K562 (cell line): Measurements from ENCODE around the gene VPS13D. TPM values are rescaled to one million over a fixed set of nuclear protein-coding genes. Genes with fewer than 3 reads are reported as not detected.
A peak's percentile ranks its signal among the peaks of the same experiment; 100 is the strongest.

ENCODE experiments used
- ATAC-seq: fragments of 200-7000 bp; cut with Tn5 transposase; 3 replicates; pipeline ENCODE4 v1.9.1; 2020; ENCODE audit warnings: moderate library complexity
- BruUV-seq: library from RNA; stranded (reverse); fragments of 400-500 nt; replicated peaks from 2 replicates; lab custom pipeline; 2021; lab: Mats Ljungman, UMichigan
- CTCF ChIA-PET: fragments of 300-600 bp; formaldehyde crosslinking; extraction: SDS; loops from one replicate; lab custom pipeline; 2021; ENCODE audit warnings: low intra/inter-chr PET ratio; lab: Yijun Ruan, JAX
- POLR2A ChIA-PET: fragments of 300-600, 350-650 bp; sonication (Branson Sonifier 250); formaldehyde crosslinking; extraction: SDS; loops from one replicate; lab custom pipeline; 2021; ENCODE audit warnings: antibody characterized with exemption, inconsistent platforms; lab: Yijun Ruan, JAX
- DNase-seq, 4 experiments: peaks; one replicate each; pipeline versions ENCODE4 v3.0.0 to v3.0.0-alpha.2; 2011 to 2018; ENCODE audit warnings: low spot score in 3 of 4, mixed read lengths in 3 of 4; ENCODE audit errors: extremely low read depth in 1 of 4
- FAIRE-seq: peaks from 2 replicates; lab custom pipeline; 2011; peaks lifted over from hg19 to GRCh38; lab: Jason Lieb, UNC
- H2AFZ ChIP-seq: 2 replicates; pipeline ENCODE4 v1.6.0; 2011; ENCODE audit warnings: low read depth, low read length, control low read depth, inconsistent platforms
- H3K27ac ChIP-seq: fragments of 200-600 bp; 3 replicates; pipeline ENCODE4 v1.8.0; 2011; ENCODE audit warnings: low read depth, mild to moderate bottlenecking, control low read depth, inconsistent platforms, low read length, moderate library complexity, mixed read lengths; ENCODE audit errors: extremely low read depth
- H3K27me3 ChIP-seq, 2 experiments: fragments of 300-600 bp in 1 of 2; 2 replicates in 1 of 2; 3 replicates in 1 of 2; pipeline versions ENCODE4 v1.6.0 to v1.8.0; 2011; ENCODE audit warnings: inconsistent platforms in 2 of 2, low read length in 2 of 2, mild to moderate bottlenecking in 1 of 2, mixed read lengths in 1 of 2, moderate library complexity in 1 of 2; ENCODE audit not compliant: control insufficient read depth in 2 of 2, insufficient read depth in 2 of 2
- H3K36me3 ChIP-seq: fragments of 300-600 bp; 3 replicates; pipeline ENCODE4 v1.8.0; 2011; ENCODE audit warnings: mild to moderate bottlenecking, low read length, inconsistent platforms; ENCODE audit not compliant: control insufficient read depth, insufficient read depth
- H3K4me1 ChIP-seq, 2 experiments: fragments of 200-600 bp in 1 of 2; replicated peaks in 1 of 2; 2 replicates in 1 of 2; 3 replicates in 1 of 2; pipeline versions ENCODE4 v1.5.1 to v1.8.0; 2011; ENCODE audit warnings: inconsistent platforms in 2 of 2, low read length in 2 of 2, mild to moderate bottlenecking in 1 of 2, mixed read lengths in 1 of 2, moderate library complexity in 1 of 2; ENCODE audit not compliant: control insufficient read depth in 2 of 2, insufficient read depth in 2 of 2
- H3K4me2 ChIP-seq: 2 replicates; pipeline ENCODE4 v1.6.1; 2011; ENCODE audit warnings: low read length, control low read depth, inconsistent platforms, mixed read lengths; ENCODE audit not compliant: insufficient read depth
- H3K4me3 ChIP-seq: fragments of 200-600 bp; sonication (generic), shearing (Covaris generic); 2 replicates; pipeline ENCODE4 v1.5.1; 2016; ENCODE audit warnings: control low read depth, inconsistent platforms
- H3K79me2 ChIP-seq: fragments of 200-600 bp; 3 replicates; pipeline ENCODE4 v1.8.0; 2011; ENCODE audit warnings: low read length, inconsistent platforms; ENCODE audit not compliant: control insufficient read depth, insufficient read depth
- H3K9ac ChIP-seq, 2 experiments: 2 replicates each; pipeline versions ENCODE4 v1.6.0 to v1.6.1; 2011; ENCODE audit warnings: low read depth in 2 of 2, low read length in 2 of 2, control low read depth in 1 of 2, inconsistent platforms in 1 of 2, mild to moderate bottlenecking in 1 of 2, mixed read lengths in 1 of 2; ENCODE audit not compliant: insufficient read depth in 1 of 2
- H3K9me1 ChIP-seq: one replicate; pipeline ENCODE4 v1.6.0; 2011; ENCODE audit warnings: inconsistent platforms, mild to moderate bottlenecking, low read length, moderate library complexity; ENCODE audit not compliant: control insufficient read depth, insufficient read depth
- H3K9me3 ChIP-seq: replicated peaks from 2 replicates; pipeline ENCODE4 v1.5.1; 2011; ENCODE audit warnings: low read depth, low read length, inconsistent platforms; ENCODE audit not compliant: control insufficient read depth, insufficient read depth
- H4K20me1 ChIP-seq: replicated peaks from 2 replicates; pipeline ENCODE4 v1.6.1; 2011; ENCODE audit warnings: low read length, inconsistent platforms, mixed read lengths; ENCODE audit not compliant: control insufficient read depth, insufficient read depth
- CBFA2T3 ChIP-seq: fragments of 450-650 bp; IDR thresholded peaks from 2 replicates; pipeline ENCODE4 v1.6.1; 2017
- CBX3 ChIP-seq, 2 experiments: IDR thresholded peaks; 1 replicate in 1 of 2; 2 replicates in 1 of 2; pipeline ENCODE4 v1.6.1; 2012; ENCODE audit warnings: inconsistent platforms in 2 of 2, low read length in 2 of 2, borderline replicate concordance in 1 of 2, control low read depth in 1 of 2
- CBX5 ChIP-seq: IDR thresholded peaks from 2 replicates; pipeline ENCODE4 v1.6.1; 2014; ENCODE audit warnings: low read depth, borderline replicate concordance
- CTBP1 ChIP-seq: fragments of 450-650 bp; IDR thresholded peaks from 2 replicates; pipeline ENCODE4 v1.6.1; 2016; ENCODE audit warnings: borderline replicate concordance
- DPF2 ChIP-seq: fragments of 450-650 bp; IDR thresholded peaks from 2 replicates; pipeline ENCODE4 v1.6.1; 2016
- HLTF ChIP-seq: fragments of 450-650 bp; IDR thresholded peaks from 2 replicates; pipeline ENCODE4 v1.6.1; 2016
- ILF3 ChIP-seq: fragments of 450-650 bp; IDR thresholded peaks from 2 replicates; pipeline ENCODE4 v1.6.1; 2018; ENCODE audit warnings: antibody characterized with exemption, mild to moderate bottlenecking, moderate library complexity, borderline replicate concordance
- PTRF ChIP-seq: fragments of 450-650 bp; IDR thresholded peaks from 2 replicates; pipeline ENCODE4 v1.6.1; 2016; ENCODE audit warnings: mild to moderate bottlenecking, missing genetic modification characterization, missing compliant biosample characterization
- TRIM24 ChIP-seq, 2 experiments: fragments of 450-650 bp; IDR thresholded peaks; 2 replicates each; pipeline ENCODE4 v1.6.1; 2016
- TRIM28 ChIP-seq: fragments of 450-650 bp; IDR thresholded peaks from 2 replicates; pipeline ENCODE4 v1.6.1; 2017
- ZEB2 ChIP-seq: fragments of 450-650 bp; IDR thresholded peaks from 2 replicates; pipeline ENCODE4 v1.6.1; 2016
- ZNF197 ChIP-seq: fragments of 200-800 bp; sonication (Bioruptor generic); IDR thresholded peaks from 2 replicates; pipeline ENCODE4 v1.6.1; 2016; ENCODE audit warnings: low read depth, missing genetic modification characterization, missing compliant biosample characterization
- WGBS: fragments of 100-300 bp; shearing (Covaris generic); methylation state at CpG from one replicate; pipeline ENCODE4 v1.1.6; 2016; ENCODE audit warnings: low coverage, mixed read lengths; ENCODE audit not compliant: insufficient coverage; ENCODE audit errors: missing lambda C conversion rate; 5-methylcytosine and 5-hydroxymethylcytosine counted together
- in situ Hi-C: fragments of 300-500 bp; cut with MboI; formaldehyde crosslinking; loops from 4 replicates; pipeline ENCODE4 v1.15.0; 2018; ENCODE audit warnings: inconsistent platforms, mixed read lengths
- intact Hi-C: fragments of 100-400 bp; cut with micrococcal nuclease; formaldehyde crosslinking; loops from 2 replicates; pipeline ENCODE4 v1.14.2; 2022
- polyA plus RNA-seq, 8 experiments: library from polyadenylated mRNA; depleted of rRNA in 4 of 8; stranded (reverse) in 5 of 8; unstranded in 3 of 8; fragments of >200 nt; fragmentation: Nextera tagmentation in 2 of 8; fragmentation: Illumina TruSeq in 1 of 8; extraction: Ambion mirVana in 2 of 8; extraction: Trizol in 1 of 8; gene quantifications; 2 replicates each; pipeline versions ENCODE4 v1.2.1 to v1.2.3, GENCODE V29; 2011 to 2014; ENCODE audit warnings: inconsistent platforms in 1 of 8, missing spikeins in 1 of 8
- total RNA-seq, 7 experiments: library from RNA; depleted of rRNA in 6 of 7; stranded (reverse); fragments of >200 nt in 6 of 7; fragmentation: Illumina TruSeq in 2 of 7; extraction: Trizol in 2 of 7; gene quantifications; 2 replicates each; pipeline versions ENCODE4 v1.2.1 to v1.2.3, GENCODE V29; 2011 to 2021; ENCODE audit warnings: low replicate concordance in 1 of 7
- TF ChIP-seq, protein P1 (sequence below): fragments of 450-650 bp; IDR thresholded peaks from 2 replicates; pipeline ENCODE4 v1.6.1; 2018; ENCODE audit warnings: mild to moderate bottlenecking, low read depth; ENCODE audit not compliant: partially characterized antibody

The VPS13D gene
- total and polyA plus RNA-seq, 9 of the 15 experiments (the other 6 are each of a cell fraction or from before 2014, with no cell fraction given) = 6.1 to 51.5 (median 38.5) TPM

GRCh38 chr1:12215118-12215961, 14.5 kb upstream of the VPS13D start:
- CTCF ChIA-PET = no interaction called here
- no peaks in the 10 kb centered on the region for H3K36me3 ChIP-seq
- BruUV-seq = no TSS peak
- ATAC-seq (no peak), FAIRE-seq (no peak), DNase-seq (peak in 1 of 4 experiments; percentile 38)
- H3K79me2 ChIP-seq = no peaks in the 10 kb centered on the region
- H3K9ac ChIP-seq = no peak overlapping the region
- POLR2A ChIA-PET = interaction anchor here (0.9 kb wide), 1 partner anchor 11 kb away, joined by 3 read pairs; no protein-coding TSS in a partner anchor
- intact Hi-C loops = loop anchor here (10.0 kb wide), 1 partner anchor 231 kb away; the partner anchor contains the start of gene MFN2
- H3K4me1 ChIP-seq = peaks cover 20 to 23% of the 10 kb centered on the region in 2 experiments; a peak in 4 of 5 replicates
- H3K4me3 ChIP-seq = no peak overlapping the region
- H4K20me1 ChIP-seq = no peaks in the 10 kb centered on the region
- WGBS = 68% methylated on average over 12 of the region's 12 CpGs
- H3K9me1 ChIP-seq = no peaks in the 10 kb centered on the region
- in situ Hi-C loops = no loop called here
- TF ChIP-seq CBFA2T3 (peak; percentile 24; the same call in 1 of the 2 replicates), ILF3 (no peak), CBX5 (peak; percentile 93; the same call in 1 of the 2 replicates), PTRF (tag) (no peak), DPF2 (no peak), TRIM24 (IDR thresholded peaks at IDR 0.05) (peak; percentile 67 to 84), CBX3 (IDR thresholded peaks at IDR 0.05; ENCODE audit: borderline replicate concordance in 1 of 2, low read length in 2 of 2) (peak in 1 of 2 experiments; percentile 96; a peak in 2 of 3 replicates), HLTF (peak; percentile 94; the same call in 1 of the 2 replicates), ZEB2 (peak; percentile 50; the same call in 1 of the 2 replicates), TRIM28 (peak; percentile 78; the same call in 1 of the 2 replicates), CTBP1 (peak; percentile 26; the same call in 1 of the 2 replicates), ZNF197 (CRISPR knock-in tag) (no peak)
- TF ChIP-seq, protein P1, sequence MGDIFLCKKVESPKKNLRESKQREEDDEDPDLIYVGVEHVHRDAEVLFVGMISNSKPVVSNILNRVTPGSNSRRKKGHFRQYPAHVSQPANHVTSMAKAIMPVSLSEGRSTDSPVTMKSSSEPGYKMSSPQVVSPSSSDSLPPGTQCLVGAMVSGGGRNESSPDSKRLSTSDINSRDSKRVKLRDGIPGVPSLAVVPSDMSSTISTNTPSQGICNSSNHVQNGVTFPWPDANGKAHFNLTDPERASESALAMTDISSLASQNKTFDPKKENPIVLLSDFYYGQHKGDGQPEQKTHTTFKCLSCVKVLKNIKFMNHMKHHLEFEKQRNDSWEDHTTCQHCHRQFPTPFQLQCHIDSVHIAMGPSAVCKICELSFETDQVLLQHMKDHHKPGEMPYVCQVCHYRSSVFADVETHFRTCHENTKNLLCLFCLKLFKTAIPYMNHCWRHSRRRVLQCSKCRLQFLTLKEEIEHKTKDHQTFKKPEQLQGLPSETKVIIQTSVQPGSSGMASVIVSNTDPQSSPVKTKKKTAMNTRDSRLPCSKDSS = peak; percentile 58
- no peak overlapping the region for H3K27ac ChIP-seq
- H3K27me3 ChIP-seq = no peaks in the 10 kb centered on the region
- peaks cover 28% of the 10 kb centered on the region for H3K9me3 ChIP-seq
- H2AFZ ChIP-seq = no peak overlapping the region
- H3K4me2 ChIP-seq = no peak overlapping the region
